ENCODE data around the gene RPS26.
"Not testable (repeated sequence)": the region's sequence is repeated elsewhere in the genome, so short reads cannot be mapped to it uniquely, and the experiment has no call there.

Gene RPS26

GRCh38 chr12:56041552-56042429 is at the start of gene RPS26:
TSS of gene RPS26 (plus strand) at chr12:56041918. CDS start at chr12:56042167, 249 bp downstream.
- peak; percentile 86 for DNase-seq

GRCh38 chr12:55993230-55993853 is 48.4 kb upstream of the RPS26 start:
- DNase-seq, result no peak

- no peak for DNase-seq
Observed at GRCh38 chr12:55995366-55995765, 46.4 kb upstream of the RPS26 start.

- peak; percentile 12 for DNase-seq
Observed at GRCh38 chr12:55996201-55996714, 45.5 kb upstream of the RPS26 start.

- no peak for DNase-seq
Observed at GRCh38 chr12:55996715-55997534, 44.8 kb upstream of the RPS26 start, which contains the start of gene SUOX. TSS of gene SUOX (plus strand) at chr12:55997276. CDS start at chr12:56002222, 4,946 bp downstream.

- no peak for DNase-seq
Observed at GRCh38 chr12:55997535-55997859, 44.2 kb upstream of the RPS26 start.

- DNase-seq, result not testable (repeated sequence)
Observed at GRCh38 chr12:55999522-55999921, 42.2 kb upstream of the RPS26 start.

- DNase-seq, result not testable (repeated sequence)
Observed at GRCh38 chr12:55999999-56000540, 41.6 kb upstream of the RPS26 start.

GRCh38 chr12:56001487-56002100 is 40.1 kb upstream of the RPS26 start:
- DNase-seq, result no peak

- not testable (repeated sequence) for DNase-seq
Observed at GRCh38 chr12:56003376-56003775, 38.3 kb upstream of the RPS26 start.

- no peak for DNase-seq
Observed at GRCh38 chr12:56004211-56004610, 37.5 kb upstream of the RPS26 start.

- DNase-seq, result peak; percentile 45
Observed at GRCh38 chr12:56007564-56008559, 33.9 kb upstream of the RPS26 start.

- no peak for DNase-seq
Observed at GRCh38 chr12:56010111-56010570, 31.6 kb upstream of the RPS26 start.

- no peak for DNase-seq
Observed at GRCh38 chr12:56011509-56012090, 30.1 kb upstream of the RPS26 start.

GRCh38 chr12:56013482-56013881 is 28.2 kb upstream of the RPS26 start:
- no peak for DNase-seq

GRCh38 chr12:56014205-56014604 is 27.5 kb upstream of the RPS26 start:
- DNase-seq, result no peak

- no peak for DNase-seq
Observed at GRCh38 chr12:56017181-56017580, 24.5 kb upstream of the RPS26 start.

- no peak for DNase-seq
Observed at GRCh38 chr12:56018356-56018755, 23.4 kb upstream of the RPS26 start.

- DNase-seq, result no peak
Observed at GRCh38 chr12:56020423-56021184, 21.1 kb upstream of the RPS26 start, which contains the start of gene IKZF4. TSS of gene IKZF4 (plus strand) at chr12:56021043. CDS start at chr12:56021494, 451 bp downstream.
